PFSK-1 (cell line): ENCODE results near the gene BCAS3. TPM values are rescaled to one million over a fixed set of nuclear protein-coding genes. Genes with fewer than 3 reads are reported as not detected.

ENCODE experiments used
- FOXP2 ChIP-seq: optimal IDR thresholded peaks from 2 replicates; pipeline ENCODE3; 2011; ENCODE audit warnings: borderline replicate concordance, control low read depth, inconsistent platforms; ENCODE audit not compliant: insufficient read depth; ENCODE audit errors: extremely low read length, extremely low read depth
- POLR2AphosphoS5 ChIP-seq: IDR thresholded peaks from 2 replicates; pipeline ENCODE4 v1.6.1; 2012; ENCODE audit warnings: low read depth, mild to moderate bottlenecking, control low read depth, low read length, moderate library complexity
- SIN3A ChIP-seq: IDR thresholded peaks from 2 replicates; pipeline ENCODE4 v1.6.1; 2012; ENCODE audit warnings: mild to moderate bottlenecking, low read length, moderate library complexity, borderline replicate concordance; ENCODE audit not compliant: insufficient read depth
- TAF1 ChIP-seq: IDR thresholded peaks from 2 replicates; pipeline ENCODE4 v1.6.1; 2012; ENCODE audit warnings: low read length, control low read depth, borderline replicate concordance; ENCODE audit not compliant: insufficient read depth
- polyA plus RNA-seq: library from polyadenylated mRNA; unstranded; fragments of >200 nt; gene quantifications from one replicate; pipeline ENCODE4 v1.2.1, GENCODE V29; 2012; ENCODE audit warnings: low read depth, missing spikeins; ENCODE audit not compliant: insufficient read length
- TF ChIP-seq, protein P1 (sequence below), 2 experiments: IDR thresholded peaks; 2 replicates each; pipeline versions ENCODE4 v1.6.1 to v1.8.0; 2011 to 2012; ENCODE audit warnings: low read depth in 2 of 2, low read length in 2 of 2, control low read depth in 1 of 2, inconsistent platforms in 1 of 2, mild to moderate bottlenecking in 1 of 2, moderate library complexity in 1 of 2; ENCODE audit not compliant: insufficient read depth in 1 of 2

Gene BCAS3
- 6.8 TPM for polyA plus RNA-seq

DNA sequence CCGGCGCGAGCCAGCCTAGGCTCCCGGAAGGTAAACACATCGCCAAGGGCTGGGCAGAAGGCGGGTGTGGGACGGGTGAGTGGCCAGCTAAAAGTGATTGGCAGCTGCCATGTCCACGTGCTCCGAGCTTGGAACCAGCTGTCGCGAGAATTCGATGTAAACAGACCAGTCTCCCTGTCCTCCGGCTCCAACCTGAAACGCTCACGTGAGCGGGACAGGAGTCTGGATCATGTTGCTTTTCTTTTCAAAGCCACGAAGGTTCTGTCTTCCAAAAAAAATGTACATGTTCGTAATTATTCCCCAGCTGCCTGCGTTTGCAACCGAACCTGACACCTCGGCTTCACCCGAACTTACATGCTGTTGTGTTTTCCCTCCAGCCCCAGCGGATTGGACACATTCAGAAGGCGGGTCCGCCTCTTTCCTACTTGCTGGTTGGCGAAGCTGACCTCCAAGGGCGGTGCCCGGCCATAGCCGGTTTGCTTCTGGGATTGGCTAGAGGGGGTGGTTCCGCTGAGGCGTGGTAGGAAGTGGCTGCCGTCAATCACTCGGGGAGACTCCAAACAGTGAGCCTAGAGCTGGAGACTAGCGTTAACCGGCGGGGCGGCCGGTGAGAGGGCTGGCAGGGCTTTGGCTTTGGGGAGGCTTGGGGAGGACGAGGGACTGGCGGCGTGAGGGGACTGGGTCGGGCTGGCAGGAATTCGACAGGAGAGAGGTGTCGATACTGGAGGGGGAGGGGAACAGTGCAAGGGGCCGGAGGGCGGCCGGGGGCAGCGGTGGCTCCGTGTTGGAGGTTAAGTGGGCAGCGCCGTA lies at the start of gene BCAS3:
TSS of gene BCAS3 (plus strand) at position 544 of the 810 bp plus-strand sequence.
- TF ChIP-seq, protein P1, sequence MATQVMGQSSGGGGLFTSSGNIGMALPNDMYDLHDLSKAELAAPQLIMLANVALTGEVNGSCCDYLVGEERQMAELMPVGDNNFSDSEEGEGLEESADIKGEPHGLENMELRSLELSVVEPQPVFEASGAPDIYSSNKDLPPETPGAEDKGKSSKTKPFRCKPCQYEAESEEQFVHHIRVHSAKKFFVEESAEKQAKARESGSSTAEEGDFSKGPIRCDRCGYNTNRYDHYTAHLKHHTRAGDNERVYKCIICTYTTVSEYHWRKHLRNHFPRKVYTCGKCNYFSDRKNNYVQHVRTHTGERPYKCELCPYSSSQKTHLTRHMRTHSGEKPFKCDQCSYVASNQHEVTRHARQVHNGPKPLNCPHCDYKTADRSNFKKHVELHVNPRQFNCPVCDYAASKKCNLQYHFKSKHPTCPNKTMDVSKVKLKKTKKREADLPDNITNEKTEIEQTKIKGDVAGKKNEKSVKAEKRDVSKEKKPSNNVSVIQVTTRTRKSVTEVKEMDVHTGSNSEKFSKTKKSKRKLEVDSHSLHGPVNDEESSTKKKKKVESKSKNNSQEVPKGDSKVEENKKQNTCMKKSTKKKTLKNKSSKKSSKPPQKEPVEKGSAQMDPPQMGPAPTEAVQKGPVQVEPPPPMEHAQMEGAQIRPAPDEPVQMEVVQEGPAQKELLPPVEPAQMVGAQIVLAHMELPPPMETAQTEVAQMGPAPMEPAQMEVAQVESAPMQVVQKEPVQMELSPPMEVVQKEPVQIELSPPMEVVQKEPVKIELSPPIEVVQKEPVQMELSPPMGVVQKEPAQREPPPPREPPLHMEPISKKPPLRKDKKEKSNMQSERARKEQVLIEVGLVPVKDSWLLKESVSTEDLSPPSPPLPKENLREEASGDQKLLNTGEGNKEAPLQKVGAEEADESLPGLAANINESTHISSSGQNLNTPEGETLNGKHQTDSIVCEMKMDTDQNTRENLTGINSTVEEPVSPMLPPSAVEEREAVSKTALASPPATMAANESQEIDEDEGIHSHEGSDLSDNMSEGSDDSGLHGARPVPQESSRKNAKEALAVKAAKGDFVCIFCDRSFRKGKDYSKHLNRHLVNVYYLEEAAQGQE (IDR thresholded peaks at IDR 0.05; ENCODE audit: insufficient read depth in 1 of 2, low read depth in 2 of 2, low read length in 2 of 2): no peak
- TF ChIP-seq FOXP2 (peak; percentile 97), TAF1 (peak; percentile 67; the same call in 1 of the 2 replicates), SIN3A (peak; percentile 99), POLR2AphosphoS5 (peak; percentile 72; the same call in 1 of the 2 replicates)

DNA sequence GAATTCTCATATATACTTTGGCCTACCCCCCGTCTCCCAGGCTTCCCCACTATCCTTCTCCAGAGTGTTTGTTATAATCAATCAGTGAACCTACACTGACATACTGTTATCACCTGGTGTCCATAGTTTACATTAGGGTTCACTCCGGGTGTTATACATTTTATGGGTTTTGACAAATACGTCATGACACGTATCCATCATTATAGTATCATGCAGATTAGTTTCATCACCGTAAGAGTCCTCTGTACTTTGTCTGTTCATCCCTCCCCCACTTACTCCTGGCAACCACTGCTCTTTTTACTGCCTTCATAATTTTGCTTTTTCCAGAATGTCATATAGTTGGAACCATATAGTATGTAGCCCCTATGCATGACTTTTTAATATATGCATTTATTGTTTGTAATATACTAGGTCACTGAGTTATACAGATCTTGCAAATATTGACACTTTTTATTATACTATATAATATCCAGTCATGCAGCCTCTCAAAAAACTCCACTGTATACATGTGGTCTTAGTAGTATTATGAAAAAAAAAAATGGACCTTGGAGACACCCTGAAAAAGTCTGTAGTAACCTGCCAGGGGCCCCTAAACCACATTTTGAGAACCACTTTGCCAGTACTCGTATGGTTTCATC lies 49.3 kb upstream of the BCAS3 start:
- TF ChIP-seq TAF1 (no peak), SIN3A (no peak), FOXP2 (no peak)

DNA sequence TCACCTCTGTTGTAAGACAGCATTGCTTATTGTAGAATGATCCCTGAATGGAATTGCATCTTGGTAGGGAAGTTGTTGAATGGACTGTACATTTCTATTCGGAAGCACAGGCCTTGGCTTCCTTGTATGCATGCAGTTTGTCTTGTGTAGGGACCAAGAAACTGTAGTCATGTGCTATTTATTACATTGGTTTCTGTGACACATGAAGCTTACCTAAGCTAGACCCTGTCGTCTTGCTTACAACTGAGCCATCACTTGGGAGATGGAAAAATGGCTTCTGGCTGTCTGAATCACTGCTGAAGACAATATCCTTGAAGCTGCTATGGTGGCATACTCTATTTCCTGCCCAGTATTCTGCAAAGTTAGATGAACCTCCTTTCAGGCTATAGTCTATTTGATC lies 48.5 kb upstream of the BCAS3 start:
- TF ChIP-seq TAF1 (no peak), SIN3A (no peak), POLR2AphosphoS5 (no peak), FOXP2 (no peak)
- TF ChIP-seq, protein P1 (IDR thresholded peaks at IDR 0.05; ENCODE audit: insufficient read depth in 1 of 2, low read depth in 2 of 2, low read length in 2 of 2): no peak

DNA sequence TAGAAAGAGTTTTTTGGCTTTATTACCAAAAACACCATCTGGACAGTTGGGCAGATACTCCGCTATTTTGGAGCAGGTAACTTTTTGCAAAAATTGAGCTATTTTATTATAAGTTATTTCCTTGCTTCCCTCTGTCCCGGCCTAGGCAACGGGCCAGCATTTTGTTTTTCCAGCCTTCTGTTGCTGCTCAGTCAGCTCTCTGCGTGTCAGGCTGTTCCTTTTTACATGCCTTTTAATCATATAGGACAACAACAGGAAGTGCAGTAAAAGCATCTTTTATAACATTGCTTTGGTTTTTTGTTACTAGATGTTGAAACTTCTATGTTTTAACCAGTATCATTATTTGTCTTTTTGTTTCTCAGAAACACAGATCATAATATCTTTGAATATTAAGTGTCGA lies 47.3 kb upstream of the BCAS3 start:
- TF ChIP-seq SIN3A: no peak
- TF ChIP-seq FOXP2: no peak
- no peak for TF ChIP-seq POLR2AphosphoS5
- TF ChIP-seq TAF1: no peak
- TF ChIP-seq, protein P1 (IDR thresholded peaks at IDR 0.05; ENCODE audit: insufficient read depth in 1 of 2, low read depth in 2 of 2, low read length in 2 of 2): no peak

DNA sequence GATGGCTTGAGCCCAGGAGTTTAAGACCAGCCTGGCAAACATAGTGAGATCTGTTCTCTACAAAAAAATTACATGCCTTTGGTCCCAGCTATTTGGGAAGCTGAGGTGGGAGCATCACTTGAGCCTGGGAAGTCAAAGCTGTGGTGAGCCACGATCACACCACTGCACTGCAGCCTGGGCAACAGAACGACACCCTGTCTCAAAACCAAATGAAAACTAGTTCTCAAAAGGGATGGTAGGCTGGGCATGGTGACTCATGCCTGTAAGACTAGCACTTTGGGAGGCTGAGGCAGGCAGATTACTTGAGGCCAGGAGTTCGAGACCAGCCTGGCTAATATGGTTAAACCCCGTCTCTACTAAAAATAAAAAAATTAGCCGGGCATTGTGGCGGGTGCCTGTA lies 46.5 kb upstream of the BCAS3 start:
- no peak for TF ChIP-seq TAF1
- TF ChIP-seq FOXP2: no peak
- no peak for TF ChIP-seq SIN3A
- TF ChIP-seq, protein P1 (IDR thresholded peaks at IDR 0.05; ENCODE audit: insufficient read depth in 1 of 2, low read depth in 2 of 2, low read length in 2 of 2): no peak
- no peak for TF ChIP-seq POLR2AphosphoS5
